Astrocyte of the cerebellum (primary cell): Measurements from ENCODE around the gene ASCL2.

Source experiments
- DNase-seq: peaks from one replicate; pipeline ENCODE4 v3.0.0-alpha.2; 2011; ENCODE audit warnings: low read depth
- H3K4me3 ChIP-seq: 2 replicates; pipeline ENCODE4 v1.5.1; 2011; ENCODE audit warnings: mild to moderate bottlenecking, low read depth, low read length, moderate library complexity
- in situ Hi-C: cut with HindIII; loops from 2 replicates; pipeline ENCODE4 v1.10.0; 2017; ENCODE audit warnings: low sequenced_read_pairs
- TF ChIP-seq, protein P1 (sequence below): IDR thresholded peaks from 2 replicates; pipeline ENCODE4 v1.5.1; 2012; ENCODE audit warnings: low read length, low read depth, moderate library complexity, mild to moderate bottlenecking; ENCODE audit errors: missing control alignments

Gene ASCL2

DNA sequence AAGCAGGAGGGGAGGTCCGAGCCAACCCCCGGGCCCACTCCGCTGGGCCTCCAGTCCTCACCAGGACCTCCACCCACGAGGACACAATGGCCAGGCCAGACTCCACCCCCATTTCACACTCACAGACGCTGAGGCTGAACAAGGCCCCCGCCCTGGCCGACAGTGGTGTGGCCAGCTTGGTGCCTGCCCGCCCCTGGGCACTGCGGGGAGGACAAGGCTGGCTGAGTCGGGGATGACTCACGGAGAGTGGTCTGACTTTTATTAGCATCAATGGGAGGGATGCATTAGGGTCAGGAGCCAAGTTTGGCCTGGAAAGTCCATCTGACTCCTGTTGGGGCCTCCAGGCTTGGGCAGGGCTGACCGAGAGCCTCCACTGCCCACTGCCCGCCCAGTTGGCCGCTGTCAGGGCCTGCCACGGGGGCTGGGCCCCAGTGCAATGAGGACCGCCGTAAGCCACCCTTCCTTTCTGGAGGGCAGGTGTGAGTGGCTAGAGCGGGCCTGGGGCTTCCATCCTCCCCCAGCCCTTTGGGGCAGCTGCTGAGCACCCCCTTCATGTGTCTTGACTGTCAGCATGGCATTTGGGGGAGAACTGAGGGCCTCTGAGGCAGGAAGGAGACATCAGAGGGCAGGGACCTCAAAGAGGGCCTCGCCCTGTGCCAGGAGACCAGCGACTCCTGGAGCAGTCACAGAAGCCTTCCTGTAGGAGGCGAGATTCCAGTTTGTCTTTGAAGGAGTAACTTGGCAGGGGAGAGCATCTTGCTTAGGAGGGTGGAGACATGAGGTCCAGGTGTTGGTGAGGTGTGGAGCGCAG is 42.0 kb upstream of the ASCL2 start:
- in situ Hi-C loops: no loop called here
- no peak for DNase-seq

GRCh38 chr11:2311353-2312133 is 41.2 kb upstream of the ASCL2 start:
- H3K4me3 ChIP-seq: no peak overlapping the region
- TF ChIP-seq, protein P1, sequence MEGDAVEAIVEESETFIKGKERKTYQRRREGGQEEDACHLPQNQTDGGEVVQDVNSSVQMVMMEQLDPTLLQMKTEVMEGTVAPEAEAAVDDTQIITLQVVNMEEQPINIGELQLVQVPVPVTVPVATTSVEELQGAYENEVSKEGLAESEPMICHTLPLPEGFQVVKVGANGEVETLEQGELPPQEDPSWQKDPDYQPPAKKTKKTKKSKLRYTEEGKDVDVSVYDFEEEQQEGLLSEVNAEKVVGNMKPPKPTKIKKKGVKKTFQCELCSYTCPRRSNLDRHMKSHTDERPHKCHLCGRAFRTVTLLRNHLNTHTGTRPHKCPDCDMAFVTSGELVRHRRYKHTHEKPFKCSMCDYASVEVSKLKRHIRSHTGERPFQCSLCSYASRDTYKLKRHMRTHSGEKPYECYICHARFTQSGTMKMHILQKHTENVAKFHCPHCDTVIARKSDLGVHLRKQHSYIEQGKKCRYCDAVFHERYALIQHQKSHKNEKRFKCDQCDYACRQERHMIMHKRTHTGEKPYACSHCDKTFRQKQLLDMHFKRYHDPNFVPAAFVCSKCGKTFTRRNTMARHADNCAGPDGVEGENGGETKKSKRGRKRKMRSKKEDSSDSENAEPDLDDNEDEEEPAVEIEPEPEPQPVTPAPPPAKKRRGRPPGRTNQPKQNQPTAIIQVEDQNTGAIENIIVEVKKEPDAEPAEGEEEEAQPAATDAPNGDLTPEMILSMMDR: no peak
- in situ Hi-C loops: no loop called here
- DNase-seq: no peak

More for the DNA sequence above, 42.0 kb upstream of the ASCL2 start:
- TF ChIP-seq, protein P1: no peak
- H3K4me3 ChIP-seq: no peak overlapping the region

GRCh38 chr11:2310786-2311352 is 40.5 kb upstream of the ASCL2 start:
- in situ Hi-C loops: no loop called here
- no peak overlapping the region for H3K4me3 ChIP-seq
- TF ChIP-seq, protein P1: no peak
- DNase-seq: no peak

- no peak overlapping the region for H3K4me3 ChIP-seq
- no peak for DNase-seq
- in situ Hi-C loops: no loop called here
- TF ChIP-seq, protein P1: no peak
Measured at GRCh38 chr11:2310073-2310785, 39.8 kb upstream of the ASCL2 start.

- in situ Hi-C loops: no loop called here
- no peak overlapping the region for H3K4me3 ChIP-seq
- no peak for DNase-seq
- TF ChIP-seq, protein P1: no peak
Measured at GRCh38 chr11:2309251-2310072, 39.1 kb upstream of the ASCL2 start.

DNA sequence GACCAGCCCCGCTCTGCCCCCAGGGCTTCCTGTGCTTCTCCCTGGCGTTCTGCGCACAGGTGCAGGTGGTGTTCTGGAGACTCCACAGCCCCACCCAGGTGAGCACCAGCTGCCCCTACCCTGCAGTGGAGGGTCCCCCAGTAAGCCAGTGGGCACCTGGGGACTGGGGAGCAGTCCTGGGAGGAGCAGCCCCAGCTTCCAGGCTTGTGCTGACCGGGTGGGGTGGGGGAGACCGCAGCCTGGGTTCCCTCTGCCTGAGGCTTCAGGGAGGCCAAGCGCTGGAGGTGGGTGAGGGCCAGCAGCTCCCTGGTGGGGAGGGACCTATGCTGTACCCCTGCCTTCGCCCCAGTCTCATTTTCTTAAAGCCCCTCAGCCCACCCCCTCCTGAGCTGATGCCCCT is 38.3 kb upstream of the ASCL2 start:
- DNase-seq: no peak
- no peak overlapping the region for H3K4me3 ChIP-seq
- in situ Hi-C loops: no loop called here
- TF ChIP-seq, protein P1: no peak
